Measurements from ENCODE around the gene ALMS1.
A peak's percentile ranks its signal among the peaks of the same experiment; 100 is the strongest.
"Not testable (repeated sequence)": the region's sequence is repeated elsewhere in the genome, so short reads cannot be mapped to it uniquely, and the experiment has no call there.

DNA sequence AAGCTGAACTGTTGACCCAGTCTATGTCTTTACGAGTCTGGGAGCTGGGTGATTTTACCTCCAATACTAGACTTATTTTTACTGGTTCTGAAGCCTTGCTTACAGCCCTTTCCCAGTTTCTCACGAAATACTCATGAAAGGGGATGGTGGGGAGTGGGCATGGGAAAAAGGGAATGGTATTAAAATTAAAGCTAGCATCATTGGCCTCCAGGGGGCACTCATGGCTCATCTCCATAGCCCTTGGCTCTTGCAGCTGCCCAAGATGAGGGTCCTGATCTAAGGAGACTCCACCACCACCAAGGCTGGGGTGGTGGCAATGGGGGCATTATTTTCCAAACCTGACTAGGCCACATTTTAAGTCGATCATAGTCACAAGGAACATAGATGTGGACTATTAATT, 234.3 kb downstream of the ALMS1 start:
- TF ChIP-seq, protein P1, sequence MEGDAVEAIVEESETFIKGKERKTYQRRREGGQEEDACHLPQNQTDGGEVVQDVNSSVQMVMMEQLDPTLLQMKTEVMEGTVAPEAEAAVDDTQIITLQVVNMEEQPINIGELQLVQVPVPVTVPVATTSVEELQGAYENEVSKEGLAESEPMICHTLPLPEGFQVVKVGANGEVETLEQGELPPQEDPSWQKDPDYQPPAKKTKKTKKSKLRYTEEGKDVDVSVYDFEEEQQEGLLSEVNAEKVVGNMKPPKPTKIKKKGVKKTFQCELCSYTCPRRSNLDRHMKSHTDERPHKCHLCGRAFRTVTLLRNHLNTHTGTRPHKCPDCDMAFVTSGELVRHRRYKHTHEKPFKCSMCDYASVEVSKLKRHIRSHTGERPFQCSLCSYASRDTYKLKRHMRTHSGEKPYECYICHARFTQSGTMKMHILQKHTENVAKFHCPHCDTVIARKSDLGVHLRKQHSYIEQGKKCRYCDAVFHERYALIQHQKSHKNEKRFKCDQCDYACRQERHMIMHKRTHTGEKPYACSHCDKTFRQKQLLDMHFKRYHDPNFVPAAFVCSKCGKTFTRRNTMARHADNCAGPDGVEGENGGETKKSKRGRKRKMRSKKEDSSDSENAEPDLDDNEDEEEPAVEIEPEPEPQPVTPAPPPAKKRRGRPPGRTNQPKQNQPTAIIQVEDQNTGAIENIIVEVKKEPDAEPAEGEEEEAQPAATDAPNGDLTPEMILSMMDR (IDR thresholded peaks at IDR 0.05), result peak in 1 of 7 experiments; percentile 14
- not testable (repeated sequence) for TF ChIP-seq POLR2AphosphoS5, POLR2A, EP300 (IDR thresholded peaks at IDR 0.05)
